Activated B cell treated with CpG ODN at 0.5 μM for 24 hours (primary cell): ENCODE measurements around the gene SLC2A2. TPM values are rescaled to one million over a fixed set of nuclear protein-coding genes. Genes with fewer than 3 reads are reported as not detected.

Experiments
- ATAC-seq: fragments of 200-7000 bp; cut with Tn5 transposase; one replicate; pipeline ENCODE4 v1.10.0; 2021; ENCODE audit warnings: low read depth, mild to moderate bottlenecking, moderate library complexity
- CTCF ChIA-PET: fragments of 350-600 bp; sonication (Branson Sonifier 250); formaldehyde crosslinking; loops from one replicate; lab custom pipeline; 2021; ENCODE audit warnings: antibody characterized with exemption; lab: Charles Lee
- POLR2A ChIA-PET: fragments of 350-600 bp; sonication (Branson Sonifier 250); formaldehyde crosslinking; loops from one replicate; lab custom pipeline; 2021; ENCODE audit warnings: antibody characterized with exemption; lab: Charles Lee
- DNase-seq: peaks from one replicate; pipeline ENCODE4 v3.0.0; 2022
- H3K27ac Mint-ChIP-seq: one replicate; pipeline ENCODE4 v1.8.0; 2020; ENCODE audit warnings: mixed read lengths
- H3K27me3 Mint-ChIP-seq: one replicate; pipeline ENCODE4 v1.8.0; 2021; ENCODE audit warnings: mixed read lengths
- H3K36me3 Mint-ChIP-seq: one replicate; pipeline ENCODE4 v1.8.0; 2021; ENCODE audit warnings: low read depth, mixed read lengths
- H3K4me1 Mint-ChIP-seq: one replicate; pipeline ENCODE4 v1.8.0; 2021; ENCODE audit warnings: mixed read lengths
- H3K4me3 Mint-ChIP-seq: one replicate; pipeline ENCODE4 v1.8.0; 2020; ENCODE audit warnings: mild to moderate bottlenecking, mixed read lengths
- H3K9me3 Mint-ChIP-seq: one replicate; pipeline ENCODE4 v1.8.0; 2020; ENCODE audit warnings: mixed read lengths
- CTCF ChIP-seq: fragments of 200-600 bp; IDR thresholded peaks from one replicate; pipeline ENCODE4 v1.8.0; 2022; ENCODE audit warnings: antibody characterized with exemption, mild to moderate bottlenecking
- intact Hi-C: fragments of 100-400 bp; cut with micrococcal nuclease; formaldehyde crosslinking; loops from one replicate; pipeline ENCODE4 v1.15.1; 2024
- total RNA-seq: library from RNA; stranded (reverse); gene quantifications from 2 replicates; pipeline ENCODE4 v1.2.3, GENCODE V29; 2022

Gene SLC2A2
- total RNA-seq, 1 donor from 2014 or later = not detected

- no peak for DNase-seq
- Mint-ChIP-seq H3K4me3 (no peak overlapping the region), H3K4me1 (no peaks in the 10 kb centered on the region), H3K27ac (no peak overlapping the region), H3K27me3 (peaks cover 13% of the 10 kb centered on the region), H3K36me3 (no peaks in the 10 kb centered on the region), H3K9me3 (peaks cover 7% of the 10 kb centered on the region)
- CTCF ChIA-PET = no interaction called here
- POLR2A ChIA-PET = no interaction called here
- ATAC-seq = no peak
- intact Hi-C loops = no loop called here
- no peak for TF ChIP-seq CTCF
Observed at GRCh38 chr3:170988378-170988777, 38.1 kb downstream of the SLC2A2 start.

GRCh38 chr3:170985304-170985703 lies 41.2 kb downstream of the SLC2A2 start:
- H3K27me3 Mint-ChIP-seq = peaks cover 14% of the 10 kb centered on the region
- no peak overlapping the region for H3K4me3 Mint-ChIP-seq
- TF ChIP-seq CTCF = no peak
- ChIA-PET CTCF (no interaction called here), POLR2A (no interaction called here)
- DNase-seq (no peak), ATAC-seq (no peak)
- H3K27ac Mint-ChIP-seq = no peak overlapping the region
- no peaks in the 10 kb centered on the region for H3K4me1 Mint-ChIP-seq
- intact Hi-C loops = no loop called here
- H3K36me3 Mint-ChIP-seq = no peaks in the 10 kb centered on the region
- H3K9me3 Mint-ChIP-seq = no peaks in the 10 kb centered on the region

- CTCF ChIA-PET = no interaction called here
- intact Hi-C loops = no loop called here
- H3K36me3 Mint-ChIP-seq = no peaks in the 10 kb centered on the region
Observed at GRCh38 chr3:170982733-170983132, 43.8 kb downstream of the SLC2A2 start.

GRCh38 chr3:170980399-170980798 lies 46.1 kb downstream of the SLC2A2 start:
- no peak for ATAC-seq
- CTCF ChIA-PET = no interaction called here

More at GRCh38 chr3:170982733-170983132, 43.8 kb downstream of the SLC2A2 start:
- Mint-ChIP-seq H3K4me1 (no peaks in the 10 kb centered on the region), H3K27me3 (peaks cover 9% of the 10 kb centered on the region), H3K9me3 (no peaks in the 10 kb centered on the region), H3K27ac (no peak overlapping the region), H3K4me3 (no peak overlapping the region)
- POLR2A ChIA-PET = no interaction called here
- ATAC-seq (no peak), DNase-seq (no peak)
- no peak for TF ChIP-seq CTCF

More at GRCh38 chr3:170980399-170980798, 46.1 kb downstream of the SLC2A2 start:
- POLR2A ChIA-PET = no interaction called here
- Mint-ChIP-seq H3K9me3 (no peaks in the 10 kb centered on the region), H3K4me3 (no peak overlapping the region), H3K36me3 (no peaks in the 10 kb centered on the region), H3K4me1 (no peaks in the 10 kb centered on the region), H3K27ac (no peak overlapping the region), H3K27me3 (peaks cover 7% of the 10 kb centered on the region)
- no peak for DNase-seq
- TF ChIP-seq CTCF = no peak
- intact Hi-C loops = no loop called here
